ENCODE data around the gene WDR48.

Gene WDR48

DNA sequence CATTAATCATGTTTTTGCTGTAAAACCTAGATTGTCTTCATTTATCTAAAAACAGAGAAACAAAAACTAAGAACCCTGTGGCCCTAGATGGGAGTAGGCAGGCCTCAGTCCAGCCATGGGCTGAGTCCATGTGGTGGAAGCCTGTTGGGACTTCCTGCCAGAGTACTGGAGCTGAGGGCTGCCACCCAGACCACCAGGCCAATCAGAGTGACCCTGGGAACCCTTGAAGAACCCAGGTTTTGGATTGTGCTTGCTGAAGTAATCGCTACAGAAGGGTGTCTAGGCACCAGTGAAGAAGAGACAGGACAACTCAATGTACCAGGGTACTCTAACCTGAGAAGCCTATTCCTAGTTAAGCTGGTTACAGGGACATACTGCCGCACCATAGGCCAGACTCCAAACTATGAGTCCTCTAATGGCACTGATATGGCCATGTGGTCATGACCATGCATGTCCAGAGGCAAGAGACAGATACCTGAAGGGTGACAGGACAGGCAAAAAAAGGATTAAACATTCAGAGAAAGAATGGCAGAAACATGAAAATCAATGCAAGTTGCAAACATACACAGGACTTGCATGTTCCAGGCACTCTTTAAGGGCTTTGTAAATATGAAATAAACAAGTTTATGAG, 88.6 kb downstream of the WDR48 start:
- no peak for DNase-seq

DNA sequence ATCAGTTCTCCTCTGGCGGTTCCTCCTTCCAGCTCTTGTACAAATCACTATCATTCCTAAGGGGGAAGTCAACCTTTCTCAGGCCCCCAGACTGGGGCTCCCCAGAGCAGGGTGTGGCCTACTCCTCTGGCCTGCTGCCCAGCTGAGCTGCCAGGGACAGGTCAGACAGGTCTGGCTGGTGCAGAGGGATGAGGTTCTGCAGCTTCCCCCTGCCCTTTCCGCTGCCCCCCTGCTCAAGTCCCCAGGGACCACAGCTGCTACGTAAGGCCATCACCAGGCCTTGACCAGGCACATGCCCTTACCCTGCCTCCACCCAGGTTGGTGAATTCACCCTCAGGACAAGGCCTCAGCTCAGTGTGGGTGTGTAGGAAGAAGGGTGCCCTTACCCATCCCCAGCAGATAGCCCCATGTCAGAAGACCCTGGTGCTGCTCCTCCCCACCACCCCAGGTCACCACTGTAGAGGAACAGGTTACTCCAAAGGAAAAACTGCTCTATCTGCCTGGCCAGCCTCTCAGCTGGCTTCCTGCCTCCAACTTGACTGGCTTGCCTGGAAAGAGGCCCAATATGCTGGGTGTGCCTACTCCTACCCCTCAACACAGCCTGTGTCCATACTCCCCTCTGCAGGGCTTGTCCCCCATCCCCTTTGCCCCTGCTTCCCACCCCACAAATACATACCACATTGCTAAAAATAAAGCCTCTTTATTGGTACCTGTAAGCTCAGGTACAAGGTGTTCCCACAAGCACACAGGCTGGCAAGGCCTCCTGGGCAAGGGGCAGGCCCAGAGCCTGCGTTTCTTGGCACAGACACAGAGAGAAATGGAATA, 89.6 kb downstream of the WDR48 start:
- DNase-seq, result no peak

DNA sequence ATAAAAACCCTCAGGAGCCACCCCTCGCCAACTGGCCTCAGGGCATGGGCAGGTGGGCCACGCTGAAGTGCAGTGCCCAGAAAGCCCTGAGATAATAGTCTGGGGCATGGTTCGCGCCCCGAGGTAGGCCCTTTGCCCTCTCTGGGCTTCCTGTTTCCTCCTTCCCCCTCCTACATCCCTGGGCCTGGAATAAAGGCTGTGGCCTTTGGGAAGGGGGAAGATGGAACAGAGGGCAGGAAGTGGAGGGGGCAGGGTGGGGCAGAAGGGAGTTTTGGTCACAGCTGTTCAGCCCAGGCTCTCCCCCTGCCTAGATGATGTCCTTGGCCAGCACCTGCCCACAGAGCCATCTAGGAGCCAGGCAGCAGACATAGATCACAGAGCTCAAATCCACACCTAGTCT, 90.3 kb downstream of the WDR48 start:
- DNase-seq, result no peak

DNA sequence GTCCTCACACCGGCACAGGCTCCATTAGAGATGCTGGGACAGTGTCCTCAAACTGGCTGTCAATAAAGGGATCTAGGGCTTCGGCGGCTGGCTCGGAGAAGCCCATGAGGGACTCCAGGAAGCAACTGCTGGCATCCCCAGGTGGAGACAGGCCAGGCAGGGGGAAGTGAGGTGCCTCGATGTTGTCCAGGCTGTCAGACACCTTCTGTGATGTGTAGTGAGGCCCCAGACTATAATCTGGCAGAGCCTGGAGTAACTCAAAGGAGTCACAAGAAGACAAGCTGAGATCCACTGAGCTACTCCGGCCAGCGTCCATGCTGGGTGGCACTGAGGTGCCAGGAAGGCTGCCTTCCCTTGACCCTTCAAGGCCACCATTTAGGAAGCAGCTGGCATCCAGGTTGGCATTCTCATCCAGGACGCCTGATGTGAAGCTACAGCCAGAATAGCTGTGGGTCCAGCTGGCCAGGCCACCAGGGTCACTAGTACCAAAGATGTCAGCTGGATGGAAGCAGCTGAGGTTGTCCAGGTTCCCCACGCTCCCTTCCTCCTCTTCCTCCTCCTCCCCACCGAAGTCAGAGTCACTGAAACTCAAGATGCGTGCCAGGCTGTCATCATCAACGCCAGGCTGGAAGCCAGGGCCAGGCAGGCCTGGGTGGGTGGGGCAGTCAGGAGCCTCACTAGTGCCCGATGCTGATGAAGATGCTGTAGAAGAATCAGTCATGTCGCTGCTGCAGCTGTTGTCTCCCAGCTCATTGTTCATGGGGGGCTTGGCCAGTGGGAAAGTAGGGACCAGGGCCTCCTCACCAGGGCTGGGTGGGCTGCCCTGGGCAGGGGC, 91.5 kb downstream of the WDR48 start:
- DNase-seq, result no peak

DNA sequence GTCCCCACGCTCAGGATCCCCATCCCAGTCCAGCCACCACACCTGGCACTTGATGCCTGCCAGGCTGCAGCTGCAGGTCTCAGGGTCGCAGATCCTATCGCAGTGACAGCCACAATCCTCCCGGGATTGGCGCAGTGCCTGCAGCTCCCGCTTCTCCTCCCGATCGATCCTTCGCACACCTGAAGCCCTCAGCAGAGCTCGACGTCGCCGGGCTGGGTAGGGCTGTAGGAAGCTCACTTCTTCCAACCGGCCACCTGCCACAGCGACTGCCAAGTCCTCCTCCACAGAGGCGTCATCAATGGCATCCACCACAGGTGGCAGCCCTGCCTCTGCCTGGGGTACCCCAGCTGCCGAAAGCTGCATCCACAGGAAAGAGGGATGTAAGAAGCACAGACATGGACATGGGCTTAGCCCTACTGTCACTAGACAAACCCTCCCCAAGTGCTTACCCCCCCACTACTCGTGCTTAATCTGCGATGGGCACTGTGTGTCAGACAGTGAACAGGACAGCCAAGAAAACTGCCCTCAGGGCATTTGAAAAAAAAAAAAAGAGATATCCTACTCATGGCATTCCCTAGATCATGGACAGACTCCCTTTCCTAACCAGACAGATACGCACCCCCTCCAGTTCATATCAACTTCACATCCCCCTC, 92.4 kb downstream of the WDR48 start:
- DNase-seq, result no peak

DNA sequence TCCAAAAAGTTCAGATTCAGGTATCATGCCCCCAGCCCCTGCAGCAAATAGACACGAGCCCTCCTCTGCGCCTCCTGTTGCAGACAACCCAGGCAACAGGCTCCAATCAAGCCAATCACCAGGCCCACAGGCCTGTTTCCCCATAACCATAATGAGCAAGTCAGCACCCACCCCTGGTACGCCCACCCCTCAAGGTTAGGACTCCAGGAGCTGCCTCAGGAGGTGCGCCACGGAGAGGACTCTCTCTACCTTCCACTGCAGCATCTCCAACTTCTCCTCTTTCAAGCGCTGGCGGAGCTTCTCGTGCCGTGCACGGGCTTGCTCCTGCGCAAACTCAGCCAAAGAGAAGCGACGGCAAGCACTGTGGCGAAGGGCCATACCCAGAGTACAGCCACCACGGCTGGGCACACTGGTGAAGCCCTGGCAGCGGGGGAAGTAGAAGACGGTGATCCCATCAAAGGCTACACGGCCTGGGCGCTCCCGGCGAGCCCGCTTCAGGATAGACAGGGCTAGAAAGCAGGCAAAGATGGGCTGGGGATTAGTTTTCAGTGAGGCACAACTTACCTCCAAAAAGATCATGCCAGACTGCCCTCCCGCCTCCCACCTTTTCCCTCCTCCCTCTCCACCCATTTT, 93.0 kb downstream of the WDR48 start:
- DNase-seq, result no peak

DNA sequence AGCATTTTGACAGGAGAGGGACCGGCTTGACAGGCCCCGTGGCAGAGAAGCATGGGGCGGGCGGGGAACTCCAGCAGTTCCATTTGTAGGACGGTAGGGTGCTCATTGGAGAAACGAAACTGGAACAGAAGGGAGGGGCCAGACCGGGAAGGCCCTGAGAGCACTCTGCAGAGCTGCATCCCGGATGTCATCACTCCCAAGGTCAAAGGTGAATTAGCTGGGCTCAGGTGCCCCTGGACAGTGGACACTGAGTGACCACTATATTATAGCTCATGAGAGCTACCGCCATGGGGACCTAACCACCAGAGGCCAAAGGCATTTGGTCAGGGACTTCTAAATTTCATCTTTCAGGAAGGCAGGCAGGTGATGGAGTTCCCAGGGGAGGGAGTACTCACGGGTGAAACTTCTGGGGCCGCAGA, 94.3 kb downstream of the WDR48 start:
- DNase-seq, result no peak

Data from HCEC 1CT (cell line).